Measurements from ENCODE around the gene ARHGAP15.
A peak's percentile ranks its signal among the peaks of the same experiment; 100 is the strongest.
"Not testable (repeated sequence)": the region's sequence is repeated elsewhere in the genome, so short reads cannot be mapped to it uniquely, and the experiment has no call there.

ARHGAP15 gene

GRCh38 chr2:143499061-143499460, 369.8 kb downstream of the ARHGAP15 start:
- DNase-seq = no peak

DNA sequence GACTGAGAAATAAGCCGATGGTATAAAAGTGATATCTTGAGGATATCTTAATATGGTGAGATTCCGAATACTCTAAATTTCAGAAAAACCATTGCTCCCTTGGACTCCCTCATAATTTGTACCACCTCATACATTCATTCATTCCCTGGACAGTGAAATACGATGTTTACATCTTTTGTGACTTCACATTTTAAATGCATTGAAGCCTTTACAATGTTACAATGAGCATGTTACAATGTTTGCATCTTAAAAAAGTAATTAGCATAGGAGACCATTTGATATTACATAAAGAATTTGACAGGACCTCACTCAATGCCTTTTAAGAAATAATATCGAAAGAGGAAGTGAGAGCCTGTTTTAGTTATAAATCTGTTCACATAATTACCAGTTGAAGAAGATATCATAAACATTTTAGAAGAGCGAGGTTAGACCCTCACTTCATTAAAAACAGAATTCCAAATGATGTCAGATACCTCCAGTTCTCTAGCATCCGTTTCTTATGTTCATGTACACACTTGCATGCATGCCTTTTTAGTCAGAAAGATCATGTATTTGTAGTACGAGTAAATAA, 372.0 kb downstream of the ARHGAP15 start:
- DNase-seq = no peak

DNA sequence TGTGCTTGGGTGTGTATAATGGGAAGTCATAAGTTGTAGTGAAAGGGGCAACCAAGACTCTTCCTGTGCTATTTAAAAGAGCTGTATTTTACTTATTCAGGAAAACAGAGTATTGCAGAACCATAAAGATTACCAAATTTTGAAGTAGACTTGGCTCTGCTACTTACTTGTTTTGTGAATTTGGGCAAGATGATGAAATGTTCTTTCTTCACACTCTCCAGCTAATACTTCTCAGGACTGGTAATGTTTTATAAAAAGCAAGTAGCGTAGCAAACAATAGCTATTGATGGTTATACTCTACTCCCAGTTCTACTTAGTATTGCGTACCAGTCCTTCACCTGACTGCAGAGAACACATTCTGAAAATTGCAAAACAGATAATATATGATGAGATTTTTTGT, 374.1 kb downstream of the ARHGAP15 start:
- DNase-seq = no peak

- no peak for DNase-seq
These were observed 375.2 kb downstream of the ARHGAP15 start for GRCh38 chr2:143504397-143504796.

GRCh38 chr2:143505542-143505941, 376.3 kb downstream of the ARHGAP15 start:
- DNase-seq = no peak

DNA sequence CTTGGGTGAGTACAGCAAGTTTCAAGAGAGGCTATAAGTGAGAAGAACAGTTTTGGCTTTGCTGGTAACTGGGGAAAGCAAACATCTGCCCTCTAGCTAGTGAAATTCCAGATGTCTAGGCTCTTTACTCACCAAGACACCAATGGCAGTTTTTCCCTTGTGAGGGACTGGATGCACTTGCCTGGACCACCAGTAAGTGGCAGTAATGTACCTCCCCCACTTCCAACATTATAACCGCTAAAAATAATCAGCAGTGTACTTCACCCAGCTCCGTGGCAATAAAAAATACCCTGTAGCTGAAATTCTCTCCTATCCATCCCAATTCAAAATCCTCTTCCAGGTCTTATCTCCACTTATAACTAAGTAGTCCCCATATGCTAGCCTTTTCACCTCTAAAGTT, 383.9 kb downstream of the ARHGAP15 start:
- peak in 1 of 2 donors; percentile 9 for DNase-seq

GRCh38 chr2:143514413-143514812, 385.2 kb downstream of the ARHGAP15 start:
- no peak for DNase-seq

DNA sequence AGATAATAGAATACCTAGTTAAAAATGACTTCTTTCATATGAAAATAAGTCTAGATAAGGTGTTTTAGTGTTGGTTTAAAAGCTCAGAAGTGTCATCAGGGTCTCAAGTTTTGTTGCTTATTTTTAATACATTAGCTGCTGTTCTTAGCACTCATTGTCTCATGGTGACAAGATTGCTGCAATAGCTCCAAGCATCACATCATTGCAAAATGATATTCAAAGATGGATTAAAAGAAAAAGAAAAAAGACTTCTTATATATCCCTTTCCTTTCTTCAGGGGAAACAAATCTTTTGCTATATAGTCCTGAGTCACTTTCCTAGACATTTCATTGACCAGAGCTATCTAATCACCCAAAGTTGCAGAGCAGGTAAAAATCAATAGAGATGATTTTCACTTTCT, 386.1 kb downstream of the ARHGAP15 start:
- DNase-seq = no peak

DNA sequence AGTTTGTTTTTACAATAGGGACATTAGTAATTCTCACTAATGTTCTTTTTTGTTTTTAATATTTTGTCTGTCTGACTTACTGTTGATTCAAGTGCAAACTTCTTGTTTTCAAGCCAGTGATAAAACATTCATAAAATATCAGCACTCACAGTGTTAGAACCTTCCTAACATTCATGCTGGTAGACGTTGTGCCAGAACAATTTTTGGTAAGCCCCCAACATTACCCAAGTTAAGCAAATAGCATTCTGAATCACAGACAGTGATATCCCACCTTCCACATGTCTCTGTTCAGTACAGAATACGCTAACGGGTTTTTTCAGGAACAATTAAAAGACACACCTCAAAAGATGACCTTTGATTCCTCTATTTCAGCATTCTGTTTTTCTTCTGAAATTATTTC, 390.3 kb downstream of the ARHGAP15 start:
- DNase-seq = no peak

DNA sequence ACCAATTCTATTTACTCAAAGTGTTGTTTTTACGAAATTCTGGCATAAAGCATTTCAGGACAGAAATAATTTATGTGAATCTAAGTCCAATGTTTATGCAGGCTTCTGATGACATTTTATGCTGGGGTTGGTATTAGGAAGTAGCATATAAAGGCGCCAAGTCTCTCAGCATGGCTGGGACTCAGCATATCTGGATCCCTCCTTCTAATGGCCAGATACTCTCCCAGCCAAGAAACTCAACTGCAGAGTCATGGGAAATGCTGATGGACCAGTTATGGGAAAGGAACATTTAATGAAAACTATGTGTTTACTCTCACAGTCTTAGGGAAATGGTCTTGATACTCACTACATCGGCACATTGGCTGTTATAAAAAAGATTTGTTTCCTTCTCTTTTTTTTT, 392.2 kb downstream of the ARHGAP15 start:
- DNase-seq = no peak

GRCh38 chr2:143522699-143523098, 393.5 kb downstream of the ARHGAP15 start:
- DNase-seq = no peak

DNA sequence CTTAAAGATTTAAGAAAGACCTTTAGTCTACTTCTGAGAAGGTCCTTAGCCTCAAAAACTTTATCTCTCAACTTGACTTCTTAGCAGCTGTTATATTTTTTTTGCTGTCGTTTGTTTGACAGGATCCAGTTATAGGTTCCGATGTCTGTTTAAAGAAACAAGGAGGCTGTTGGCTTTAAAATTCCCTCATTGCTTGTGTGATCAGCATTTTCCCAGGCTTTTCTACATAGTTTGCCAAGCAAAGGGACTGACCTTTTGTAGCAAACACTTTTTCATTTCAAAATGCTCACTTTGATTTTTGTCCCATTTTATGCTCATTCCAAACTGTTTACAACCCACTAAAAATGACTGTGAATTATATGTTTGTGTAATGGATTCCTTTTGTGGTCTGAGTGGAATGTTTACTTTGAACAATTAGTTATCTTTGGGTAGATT, 394.9 kb downstream of the ARHGAP15 start:
- no peak for DNase-seq

DNA sequence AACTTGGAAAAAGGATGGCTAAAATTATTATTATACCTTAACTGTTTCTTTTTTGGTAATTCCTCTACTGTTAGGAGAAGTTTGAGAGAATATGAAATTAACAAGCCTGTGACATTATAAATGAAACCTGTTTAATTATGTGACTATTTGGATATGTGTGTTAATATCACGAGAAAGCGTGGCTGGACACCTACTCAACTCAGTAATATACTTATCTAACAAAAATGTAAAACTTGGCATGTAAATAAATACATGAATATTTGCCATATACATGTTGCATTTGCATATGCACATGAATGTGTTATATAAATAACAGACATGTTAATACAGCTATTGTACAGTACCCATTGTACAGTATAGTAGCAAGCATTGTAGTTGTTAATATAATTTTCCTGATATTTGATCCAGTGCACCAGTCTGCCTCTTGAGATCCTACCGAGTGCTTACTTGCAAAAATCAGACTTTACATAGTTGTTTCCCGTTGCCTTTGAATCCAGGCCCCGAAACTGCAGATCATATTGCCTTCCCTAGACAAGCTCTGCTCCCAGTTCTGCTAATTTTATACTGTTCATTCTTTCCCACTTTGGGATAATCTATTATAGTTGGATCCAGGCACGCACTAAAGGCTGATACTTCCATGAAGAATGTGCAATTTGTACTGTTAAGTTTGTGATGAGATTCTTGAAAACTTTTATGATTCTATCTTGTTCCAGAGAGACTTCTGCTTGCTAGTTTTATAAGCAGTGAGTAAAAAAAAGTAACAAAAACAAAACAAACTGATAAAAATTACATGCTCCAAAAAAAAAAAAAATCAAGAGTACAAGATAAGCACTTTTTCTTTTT, 395.6 kb downstream of the ARHGAP15 start:
- DNase-seq = no peak

- no peak for DNase-seq
These were observed 396.2 kb downstream of the ARHGAP15 start for GRCh38 chr2:143525402-143525860.

GRCh38 chr2:143526498-143526897, 397.3 kb downstream of the ARHGAP15 start:
- no peak for DNase-seq

- DNase-seq = no peak
These were observed 398.8 kb downstream of the ARHGAP15 start for GRCh38 chr2:143528021-143528420.

DNA sequence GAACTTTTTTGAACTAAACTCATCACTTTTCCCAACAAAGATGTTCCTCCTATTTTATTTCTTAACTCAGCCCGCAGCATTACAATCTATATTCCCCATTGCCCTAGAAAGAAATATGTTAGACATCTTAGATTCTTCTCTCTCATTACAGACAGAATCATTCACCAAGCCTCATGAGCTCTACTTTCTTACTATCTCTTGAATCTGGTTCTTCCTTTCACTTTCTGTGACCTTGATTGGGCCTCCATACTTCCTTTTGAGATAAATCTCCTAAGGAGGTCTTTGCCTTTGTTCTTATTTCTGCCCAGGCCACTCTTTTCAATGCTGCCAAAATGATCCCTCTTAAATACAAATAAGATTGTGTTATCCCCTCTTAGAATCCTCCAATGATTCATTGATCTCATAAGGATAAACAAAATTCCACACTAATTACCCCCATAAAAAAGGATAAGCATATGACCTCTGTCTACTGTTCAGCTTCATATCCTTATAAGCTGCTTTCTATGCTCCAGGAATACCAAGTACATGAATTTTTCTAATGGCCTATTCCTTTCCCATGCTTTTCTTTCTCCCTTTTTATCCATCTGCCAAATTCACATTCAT, 400.0 kb downstream of the ARHGAP15 start:
- no peak for DNase-seq

GRCh38 chr2:143530758-143531157, 401.5 kb downstream of the ARHGAP15 start:
- no peak for DNase-seq

DNA sequence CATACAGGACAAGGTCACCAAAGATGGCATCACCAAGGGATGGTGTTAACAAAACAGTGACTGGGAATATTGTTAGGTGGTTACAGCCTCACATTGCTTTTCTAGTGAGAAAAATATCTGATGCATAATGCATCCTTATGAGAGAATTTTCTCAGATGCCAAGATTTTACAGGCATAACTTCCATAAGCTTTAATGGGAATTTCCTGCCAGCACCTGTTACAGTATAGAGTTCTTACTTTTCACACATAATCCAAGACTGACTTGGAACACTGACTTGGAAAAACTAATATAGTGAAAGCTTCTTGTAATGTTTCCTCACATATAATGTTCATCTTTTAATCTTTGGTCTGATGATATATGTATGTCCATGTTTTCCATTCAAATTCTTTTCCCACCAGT, 402.8 kb downstream of the ARHGAP15 start:
- DNase-seq = no peak

DNA sequence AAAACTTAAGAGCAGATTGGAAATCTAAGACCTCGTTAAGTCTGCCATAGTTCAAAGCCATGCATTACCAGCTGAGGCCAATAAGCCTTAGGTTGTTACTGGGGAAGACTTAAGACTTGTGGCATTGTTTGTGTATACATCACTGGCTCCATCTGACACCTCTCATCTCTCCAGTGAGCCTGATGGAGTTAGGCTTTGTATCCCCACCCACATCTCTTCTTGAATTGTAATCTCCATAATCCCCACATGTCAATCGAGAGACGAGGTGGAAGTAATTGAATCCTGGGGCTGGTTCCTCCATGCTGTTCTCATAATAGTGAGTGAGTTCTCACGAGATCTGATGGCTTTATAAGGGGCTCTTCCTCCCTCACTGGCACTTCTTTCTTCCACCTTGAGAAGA, 404.6 kb downstream of the ARHGAP15 start:
- no peak for DNase-seq

- no peak for DNase-seq
These were observed 406.6 kb downstream of the ARHGAP15 start for GRCh38 chr2:143535802-143536201.

GRCh38 chr2:143541899-143542298, 412.7 kb downstream of the ARHGAP15 start:
- DNase-seq = not testable (repeated sequence)

- peak in 1 of 2 donors; percentile 22 for DNase-seq
These were observed 416.1 kb downstream of the ARHGAP15 start for GRCh38 chr2:143545059-143545948.
